ENCODE measurements around the gene DUSP18.

Gene DUSP18

GRCh38 chr22:30668386-30668710, 673 bp upstream of the DUSP18 start:
- peaks cover 10% of the 10 kb centered on the region for H3K4me1 ChIP-seq (ENCODE audit: low read length)

GRCh38 chr22:30667107-30667493, 575 bp downstream of the DUSP18 start:
- Histone ChIP-seq H3K4me1 (ENCODE audit: low read length) (peaks cover 10% of the 10 kb centered on the region), H3K9me3 (ENCODE audit: insufficient read depth, low read length) (no peaks in the 10 kb centered on the region), H3K4me3 (ENCODE audit: low read length) (peak overlapping the region; percentile 88), H3K79me2 (ENCODE audit: low read length) (no peaks in the 10 kb centered on the region), H2AFZ (ENCODE audit: low read depth, low read length) (peak overlapping the region; percentile 72), H3K4me2 (ENCODE audit: low read length) (peak overlapping the region; percentile 91), H3K27me3 (ENCODE audit: low read depth, low read length) (peaks cover 7% of the 10 kb centered on the region; the same call in 1 of the 2 replicates), H3K27ac (ENCODE audit: low read length) (no peak overlapping the region), H3K36me3 (replicated peaks; ENCODE audit: low read depth, low read length) (no peaks in the 10 kb centered on the region), H3K9ac (ENCODE audit: low read length) (peak overlapping the region; percentile 71), H4K20me1 (ENCODE audit: insufficient read depth, low read length) (no peaks in the 10 kb centered on the region)
- TF ChIP-seq EZH2phosphoT487 (IDR thresholded peaks at IDR 0.05; ENCODE audit: low read depth), result no peak
- TF ChIP-seq CTCF (IDR thresholded peaks at IDR 0.05; ENCODE audit: low read depth, low read length), result no peak

More at GRCh38 chr22:30668386-30668710, 673 bp upstream of the DUSP18 start:
- H3K36me3 ChIP-seq (replicated peaks; ENCODE audit: low read depth, low read length), result no peaks in the 10 kb centered on the region
- peak overlapping the region; percentile 71 for H3K9ac ChIP-seq (ENCODE audit: low read length)
- peak overlapping the region; percentile 87 for H3K4me2 ChIP-seq (ENCODE audit: low read length)
- H3K9me3 ChIP-seq (ENCODE audit: insufficient read depth, low read length), result no peaks in the 10 kb centered on the region
- H3K27ac ChIP-seq (ENCODE audit: low read length), result no peak overlapping the region
- no peaks in the 10 kb centered on the region for H3K79me2 ChIP-seq (ENCODE audit: low read length)
- peak overlapping the region; percentile 88 for H3K4me3 ChIP-seq (ENCODE audit: low read length)
- H2AFZ ChIP-seq (ENCODE audit: low read depth, low read length), result peak overlapping the region; percentile 95
- H3K27me3 ChIP-seq (ENCODE audit: low read depth, low read length), result peaks cover 7% of the 10 kb centered on the region; the same call in 1 of the 2 replicates
- no peak for TF ChIP-seq CTCF (IDR thresholded peaks at IDR 0.05; ENCODE audit: low read depth, low read length)
- no peaks in the 10 kb centered on the region for H4K20me1 ChIP-seq (ENCODE audit: insufficient read depth, low read length)

- Histone ChIP-seq H3K9me3 (ENCODE audit: insufficient read depth, low read length) (no peaks in the 10 kb centered on the region), H3K4me2 (ENCODE audit: low read length) (no peak overlapping the region), H3K4me3 (ENCODE audit: low read length) (no peak overlapping the region), H3K27me3 (ENCODE audit: low read depth, low read length) (peaks cover 7% of the 10 kb centered on the region; the same call in 1 of the 2 replicates), H3K9ac (ENCODE audit: low read length) (no peak overlapping the region), H3K36me3 (replicated peaks; ENCODE audit: low read depth, low read length) (no peaks in the 10 kb centered on the region), H3K79me2 (ENCODE audit: low read length) (no peaks in the 10 kb centered on the region), H2AFZ (ENCODE audit: low read depth, low read length) (no peak overlapping the region), H4K20me1 (ENCODE audit: insufficient read depth, low read length) (no peaks in the 10 kb centered on the region), H3K27ac (ENCODE audit: low read length) (no peak overlapping the region), H3K4me1 (ENCODE audit: low read length) (peaks cover 10% of the 10 kb centered on the region)
- no peak for TF ChIP-seq EZH2phosphoT487 (IDR thresholded peaks at IDR 0.05; ENCODE audit: low read depth)
- TF ChIP-seq CTCF (IDR thresholded peaks at IDR 0.05; ENCODE audit: low read depth, low read length), result no peak
Observed at GRCh38 chr22:30665786-30666185, 1.9 kb downstream of the DUSP18 start.

GRCh38 chr22:30665266-30665665, 2.4 kb downstream of the DUSP18 start:
- no peak overlapping the region for H3K4me2 ChIP-seq (ENCODE audit: low read length)
- peaks cover 10% of the 10 kb centered on the region for H3K4me1 ChIP-seq (ENCODE audit: low read length)
- H3K36me3 ChIP-seq (replicated peaks; ENCODE audit: low read depth, low read length), result no peaks in the 10 kb centered on the region
- H4K20me1 ChIP-seq (ENCODE audit: insufficient read depth, low read length), result no peaks in the 10 kb centered on the region
- H3K79me2 ChIP-seq (ENCODE audit: low read length), result no peaks in the 10 kb centered on the region
- no peaks in the 10 kb centered on the region for H3K9me3 ChIP-seq (ENCODE audit: insufficient read depth, low read length)
- no peak overlapping the region for H3K27ac ChIP-seq (ENCODE audit: low read length)
- H2AFZ ChIP-seq (ENCODE audit: low read depth, low read length), result no peak overlapping the region
- no peak overlapping the region for H3K9ac ChIP-seq (ENCODE audit: low read length)
- peaks cover 7% of the 10 kb centered on the region; the same call in 1 of the 2 replicates for H3K27me3 ChIP-seq (ENCODE audit: low read depth, low read length)
- H3K4me3 ChIP-seq (ENCODE audit: low read length), result no peak overlapping the region
- no peak for TF ChIP-seq EZH2phosphoT487 (IDR thresholded peaks at IDR 0.05; ENCODE audit: low read depth)
- no peak for TF ChIP-seq CTCF (IDR thresholded peaks at IDR 0.05; ENCODE audit: low read depth, low read length)

Measured in OCI-LY3 (cell line).